ENCODE data around the gene SETD1B.
"Not testable (repeated sequence)": the region's sequence is repeated elsewhere in the genome, so short reads cannot be mapped to it uniquely, and the experiment has no call there.

The SETD1B gene

DNA sequence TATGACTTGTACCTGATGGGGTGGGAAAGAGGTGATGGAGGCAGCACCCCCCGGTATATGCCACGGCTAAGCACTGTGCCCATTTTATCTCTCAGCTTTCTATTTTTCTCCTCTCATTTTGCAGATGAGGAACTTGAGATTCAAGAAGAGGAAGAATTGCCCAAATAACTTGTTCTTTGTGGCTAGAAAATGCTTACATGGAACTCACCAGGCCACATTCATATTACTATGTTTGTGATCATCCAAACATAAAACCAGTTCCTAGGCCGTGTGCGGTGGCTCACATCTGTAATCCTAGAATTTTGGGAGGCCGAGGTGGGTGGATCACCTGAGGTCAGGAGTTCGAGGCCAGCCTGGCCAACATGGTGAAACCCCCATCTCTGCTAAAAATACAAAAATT is 70.3 kb downstream of the SETD1B start:
- ATAC-seq, result no peak
- TF ChIP-seq, protein P1, sequence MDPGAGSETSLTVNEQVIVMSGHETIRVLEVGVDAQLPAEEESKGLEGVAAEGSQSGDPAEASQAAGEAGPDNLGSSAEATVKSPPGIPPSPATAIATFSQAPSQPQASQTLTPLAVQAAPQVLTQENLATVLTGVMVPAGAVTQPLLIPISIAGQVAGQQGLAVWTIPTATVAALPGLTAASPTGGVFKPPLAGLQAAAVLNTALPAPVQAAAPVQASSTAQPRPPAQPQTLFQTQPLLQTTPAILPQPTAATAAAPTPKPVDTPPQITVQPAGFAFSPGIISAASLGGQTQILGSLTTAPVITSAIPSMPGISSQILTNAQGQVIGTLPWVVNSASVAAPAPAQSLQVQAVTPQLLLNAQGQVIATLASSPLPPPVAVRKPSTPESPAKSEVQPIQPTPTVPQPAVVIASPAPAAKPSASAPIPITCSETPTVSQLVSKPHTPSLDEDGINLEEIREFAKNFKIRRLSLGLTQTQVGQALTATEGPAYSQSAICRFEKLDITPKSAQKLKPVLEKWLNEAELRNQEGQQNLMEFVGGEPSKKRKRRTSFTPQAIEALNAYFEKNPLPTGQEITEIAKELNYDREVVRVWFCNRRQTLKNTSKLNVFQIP (CRISPR knock-in tag; IDR thresholded peaks at IDR 0.05; ENCODE audit: borderline replicate concordance, low read depth), result no peak
- TF ChIP-seq TCF4 (CRISPR knock-in tag; IDR thresholded peaks at IDR 0.05; ENCODE audit: borderline replicate concordance), result no peak

DNA sequence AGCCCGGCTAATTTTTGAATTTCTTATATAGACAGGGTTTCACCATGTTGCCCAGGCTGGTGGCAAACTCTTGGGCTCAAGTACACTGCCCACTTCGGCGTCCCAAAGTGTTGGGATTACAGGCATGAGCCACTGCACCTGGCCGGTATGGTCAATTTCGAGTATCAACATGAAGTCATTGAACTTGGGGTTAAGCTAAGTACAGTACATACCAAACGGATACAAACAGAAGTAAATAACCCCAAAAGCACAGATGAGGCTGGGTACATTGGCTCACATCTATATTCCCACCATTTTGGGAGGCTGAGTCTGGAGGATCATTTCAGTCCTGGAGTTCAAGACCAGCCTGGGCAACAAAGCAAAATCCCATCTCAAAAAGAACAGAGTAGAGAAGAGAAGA is 71.8 kb downstream of the SETD1B start:
- no peak for ATAC-seq
- TF ChIP-seq, protein P2, sequence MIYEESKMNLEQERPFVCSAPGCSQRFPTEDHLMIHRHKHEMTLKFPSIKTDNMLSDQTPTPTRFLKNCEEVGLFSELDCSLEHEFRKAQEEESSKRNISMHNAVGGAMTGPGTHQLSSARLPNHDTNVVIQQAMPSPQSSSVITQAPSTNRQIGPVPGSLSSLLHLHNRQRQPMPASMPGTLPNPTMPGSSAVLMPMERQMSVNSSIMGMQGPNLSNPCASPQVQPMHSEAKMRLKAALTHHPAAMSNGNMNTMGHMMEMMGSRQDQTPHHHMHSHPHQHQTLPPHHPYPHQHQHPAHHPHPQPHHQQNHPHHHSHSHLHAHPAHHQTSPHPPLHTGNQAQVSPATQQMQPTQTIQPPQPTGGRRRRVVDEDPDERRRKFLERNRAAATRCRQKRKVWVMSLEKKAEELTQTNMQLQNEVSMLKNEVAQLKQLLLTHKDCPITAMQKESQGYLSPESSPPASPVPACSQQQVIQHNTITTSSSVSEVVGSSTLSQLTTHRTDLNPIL (CRISPR knock-in tag; IDR thresholded peaks at IDR 0.05; ENCODE audit: low read depth), result no peak
- TF ChIP-seq ESRRG (CRISPR knock-in tag; IDR thresholded peaks at IDR 0.05) (no peak), BACH2 (CRISPR knock-in tag; IDR thresholded peaks at IDR 0.05; ENCODE audit: borderline replicate concordance) (no peak), TOX (CRISPR knock-in tag; IDR thresholded peaks at IDR 0.05; ENCODE audit: borderline replicate concordance) (no peak)

DNA sequence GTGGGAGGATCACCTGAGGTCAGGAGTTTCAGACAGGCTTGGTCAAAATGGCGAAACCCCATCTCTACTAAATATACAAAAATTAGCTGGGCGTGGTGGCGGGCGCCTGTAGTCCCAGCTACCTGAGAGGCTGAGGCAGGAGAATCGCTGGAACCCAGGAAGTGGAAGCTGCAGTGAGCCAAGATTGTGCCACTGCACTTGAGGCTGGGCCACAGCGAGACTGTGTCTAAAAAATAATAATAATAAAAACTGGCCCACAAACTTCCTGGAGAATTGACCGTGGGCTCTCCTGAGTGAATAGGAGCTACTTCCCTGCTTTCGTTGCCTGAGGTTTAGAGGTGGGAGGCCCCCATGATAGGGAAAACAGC is 72.3 kb downstream of the SETD1B start:
- ATAC-seq, result not testable (repeated sequence)
